Epithelial cell of prostate (primary cell): ENCODE measurements around the gene SGCA.

ENCODE experiments used
- DNase-seq: peaks from one replicate; pipeline ENCODE4 v3.0.0-alpha.2; 2011; ENCODE audit warnings: low read depth, low spot score
- H3K27ac ChIP-seq: fragments of 450-650 bp; 2 replicates; pipeline ENCODE4 v1.5.1; 2017; ENCODE audit warnings: mild to moderate bottlenecking

Gene SGCA

DNA sequence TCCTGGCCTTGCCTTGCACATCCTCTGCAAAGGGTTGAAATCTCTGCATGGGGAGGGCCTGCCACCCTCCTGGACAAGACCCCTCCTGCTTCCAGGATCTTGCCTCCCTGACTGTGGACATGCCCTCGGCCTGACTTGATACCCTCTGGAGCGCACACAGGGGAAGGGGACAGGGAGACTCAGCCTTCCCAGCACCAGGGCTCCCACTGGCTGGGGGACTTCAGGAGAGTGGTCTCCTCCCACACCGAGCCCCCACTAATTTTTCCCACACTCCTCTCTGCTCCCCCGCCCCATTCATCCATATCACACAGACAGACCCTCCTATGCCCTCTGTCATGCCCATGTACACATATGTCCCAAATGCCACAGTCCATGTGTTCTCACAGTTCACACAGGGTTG lies 14.3 kb downstream of the SGCA start:
- no peak overlapping the region for H3K27ac ChIP-seq
- no peak for DNase-seq

DNA sequence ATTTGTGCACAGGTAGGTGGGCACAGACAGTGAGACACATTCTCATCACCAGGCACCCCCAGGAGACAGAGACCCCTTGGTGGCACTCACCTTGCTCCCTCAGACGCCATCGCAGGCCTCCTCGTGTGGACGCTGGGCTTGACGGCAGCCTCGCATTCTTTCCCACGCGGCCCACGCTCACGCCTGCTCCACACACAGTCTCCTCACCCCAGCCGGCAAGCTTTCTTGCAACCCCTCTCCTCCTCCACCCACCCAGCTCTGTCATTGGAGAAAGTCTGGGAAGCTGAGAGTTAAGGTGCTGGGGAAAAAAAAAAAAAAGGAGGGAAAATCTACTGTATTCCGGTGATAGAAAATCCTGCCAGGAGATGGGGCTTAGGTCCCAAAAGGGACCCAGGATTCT lies 14.8 kb downstream of the SGCA start:
- DNase-seq, result no peak
- no peak overlapping the region for H3K27ac ChIP-seq

DNA sequence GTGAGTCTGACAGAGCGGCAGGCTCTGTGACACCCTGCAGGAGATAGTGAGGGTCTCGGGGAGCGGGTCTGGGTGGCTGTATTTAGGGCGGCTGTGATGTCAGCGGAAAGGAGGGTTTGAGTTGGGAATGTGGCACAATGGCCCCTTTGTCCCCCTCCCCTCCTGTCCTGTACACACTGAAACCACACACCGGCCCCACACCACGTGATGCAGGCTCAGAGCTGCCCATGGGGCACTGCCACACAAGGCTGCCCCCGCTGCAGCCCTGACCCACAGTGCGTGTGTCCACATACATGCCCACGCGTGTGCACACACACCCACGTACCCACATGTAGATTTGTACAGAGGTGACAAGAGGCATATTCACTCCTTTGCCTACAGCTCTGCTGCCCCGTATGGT lies 15.3 kb downstream of the SGCA start:
- H3K27ac ChIP-seq, result no peak overlapping the region

DNA sequence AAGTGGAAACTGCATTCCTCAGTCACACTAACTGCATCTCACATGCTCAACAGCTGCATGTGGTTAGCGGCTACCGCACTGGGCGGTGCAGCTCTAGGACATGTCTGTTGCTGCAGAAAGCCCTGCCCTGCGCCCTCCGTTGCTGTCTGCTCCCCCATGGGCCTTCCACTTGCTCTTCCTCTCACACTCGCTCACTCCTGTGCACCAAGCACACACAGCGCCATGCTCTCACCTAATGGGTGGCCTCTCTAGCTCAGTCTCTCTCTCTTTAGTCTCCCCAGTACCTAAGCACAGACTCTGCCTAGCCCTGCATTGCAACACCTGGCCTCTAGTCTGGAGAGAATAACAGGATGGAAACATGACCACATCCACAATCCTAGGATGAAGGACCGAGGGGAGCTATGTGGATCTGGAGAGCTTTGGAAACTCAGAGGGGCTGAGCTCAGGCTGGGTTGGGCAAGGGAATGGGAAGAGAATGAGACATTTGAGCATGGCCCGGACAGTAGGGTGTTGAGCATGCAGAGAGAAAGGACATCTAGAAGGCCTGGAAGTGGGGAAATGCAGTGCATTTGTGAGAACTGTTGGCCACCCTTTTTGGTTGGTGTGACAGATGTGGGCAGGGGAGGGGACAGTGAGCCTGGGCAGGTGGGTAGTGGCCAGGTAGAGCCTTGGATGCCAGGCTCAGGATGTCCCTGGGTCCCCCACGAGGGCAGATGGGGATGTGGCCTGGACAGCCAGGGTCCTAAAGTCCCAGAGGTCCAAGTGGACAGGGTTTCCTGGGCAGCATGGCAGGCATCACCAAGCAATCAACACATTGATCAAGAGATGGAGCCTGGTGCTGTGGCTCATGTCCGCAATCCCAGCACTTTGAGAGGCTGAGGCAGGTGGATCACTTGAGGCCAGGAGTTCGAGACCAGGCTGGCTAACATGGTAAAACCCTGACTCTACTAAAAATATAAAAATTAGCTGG lies 16.1 kb downstream of the SGCA start:
- H3K27ac ChIP-seq, result no peak overlapping the region

More for the DNA sequence above, 15.3 kb downstream of the SGCA start:
- no peak for DNase-seq

DNA sequence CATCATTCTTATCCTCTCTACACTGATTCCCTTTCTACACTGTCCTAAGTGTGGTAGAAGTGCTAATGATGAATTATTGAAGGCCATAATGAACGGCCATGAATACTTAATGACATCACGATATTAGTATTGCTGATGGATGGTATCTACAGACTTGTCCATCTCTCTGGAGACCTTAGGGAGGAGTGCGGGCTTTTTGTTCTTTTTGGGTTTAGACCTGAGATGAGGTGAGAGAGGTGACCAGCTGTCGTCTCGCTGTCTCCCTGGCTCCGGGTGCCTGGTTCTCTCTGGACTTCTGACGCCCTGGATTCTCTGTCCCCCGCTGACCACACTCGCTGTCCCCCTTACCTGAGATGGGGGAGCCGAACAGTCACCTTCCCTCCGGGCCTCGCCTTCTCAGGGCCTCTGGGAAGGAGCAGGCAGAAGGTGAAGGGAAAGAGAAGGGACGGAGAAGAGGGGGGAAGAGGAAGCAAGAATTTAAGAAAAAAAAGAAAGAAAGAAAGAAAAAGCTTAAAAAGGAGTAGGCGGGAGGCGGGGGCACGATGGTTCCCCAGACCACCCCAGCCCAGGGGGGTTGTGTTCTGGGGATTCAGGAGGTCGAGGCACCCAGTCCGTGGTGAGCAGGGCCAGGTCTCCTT lies 17.1 kb downstream of the SGCA start:
- no peak for DNase-seq
- H3K27ac ChIP-seq, result no peak overlapping the region

More for the DNA sequence above, 16.1 kb downstream of the SGCA start:
- DNase-seq, result no peak

DNA sequence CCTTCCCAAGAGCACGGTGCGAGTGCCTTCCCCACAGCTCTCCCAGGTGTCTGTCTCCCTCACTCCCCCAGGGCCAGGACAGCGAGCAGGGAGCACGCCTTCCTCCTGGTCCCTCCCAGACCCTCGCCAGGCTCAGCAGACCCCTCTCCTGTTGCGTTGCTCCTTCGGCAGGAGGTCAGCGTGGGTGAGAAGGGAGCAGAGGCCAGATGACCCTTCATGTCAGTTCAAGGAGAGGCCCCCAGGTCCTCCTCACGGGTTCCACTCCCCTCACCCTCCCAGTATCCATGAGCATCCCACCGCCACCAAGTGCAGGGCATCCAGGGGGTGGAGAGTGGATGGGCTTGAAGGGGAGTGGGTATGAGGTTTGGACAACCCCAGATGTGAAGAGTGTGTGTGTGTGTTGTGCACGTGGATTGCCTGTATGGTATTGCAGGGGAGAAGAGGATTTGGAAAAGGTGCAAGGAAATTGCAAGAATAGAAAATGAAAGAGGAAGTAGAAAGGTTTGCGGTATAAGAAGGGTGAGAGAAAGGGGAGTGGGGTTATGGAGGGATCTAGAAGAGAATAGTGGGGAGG lies 17.7 kb downstream of the SGCA start:
- H3K27ac ChIP-seq, result no peak overlapping the region

DNA sequence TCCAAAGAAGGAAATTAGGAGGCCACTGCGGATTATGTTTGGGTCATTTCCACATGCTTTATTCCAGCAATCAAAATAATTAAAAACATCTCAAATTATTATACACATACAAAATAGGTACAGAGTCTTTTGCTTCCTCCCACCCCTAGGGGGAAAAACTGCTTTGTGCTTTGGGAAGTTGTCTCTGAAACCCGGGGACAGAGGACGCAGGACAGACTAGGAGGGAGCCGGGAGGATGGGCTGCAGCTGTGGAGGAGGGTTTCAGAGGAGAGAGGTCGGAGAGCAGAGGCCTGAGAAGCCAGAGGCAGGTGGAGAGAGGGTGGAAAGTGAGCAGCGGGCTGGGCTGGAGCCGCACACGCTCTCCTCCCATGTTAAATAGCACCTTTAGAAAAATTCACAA lies 18.3 kb downstream of the SGCA start:
- DNase-seq, result no peak
- H3K27ac ChIP-seq, result no peak overlapping the region

More for the DNA sequence above, 17.7 kb downstream of the SGCA start:
- no peak for DNase-seq

DNA sequence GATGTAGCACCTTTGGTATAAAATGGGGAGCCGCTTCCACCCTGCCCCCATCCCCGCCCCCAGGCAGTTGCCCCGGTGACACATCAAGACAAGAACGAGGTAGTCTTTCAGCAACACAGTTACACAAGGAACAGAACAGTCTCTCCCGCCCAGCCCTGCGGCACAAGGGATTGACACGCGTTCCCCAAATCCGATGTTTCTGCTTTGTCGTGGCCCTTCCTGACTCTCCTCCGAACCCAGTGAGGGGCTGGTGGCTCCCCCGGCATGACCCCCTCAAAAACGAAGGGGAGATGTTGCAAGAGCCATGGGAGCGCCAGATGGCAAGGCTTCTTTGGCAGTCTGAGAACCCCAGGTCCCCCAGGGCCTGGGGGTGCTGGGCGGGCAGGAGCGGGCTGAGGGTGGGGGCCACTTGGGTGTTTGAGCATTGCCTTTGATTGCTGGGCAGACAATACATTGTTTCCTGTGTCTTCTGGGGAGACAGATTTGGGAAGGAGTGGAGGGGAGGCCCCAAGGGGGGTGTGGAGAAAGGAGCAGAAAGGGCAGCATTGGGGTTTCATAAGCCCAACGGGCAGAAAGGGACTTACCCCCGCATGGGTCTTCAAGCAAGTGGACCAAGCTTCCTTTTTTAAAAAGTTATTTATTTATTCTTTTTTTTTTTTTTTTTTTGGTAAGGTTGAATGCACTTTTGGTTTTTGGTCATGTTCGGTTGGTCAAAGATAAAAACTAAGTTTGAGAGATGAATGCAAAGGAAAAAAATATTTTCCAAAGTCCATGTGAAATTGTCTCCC lies 19.0 kb downstream of the SGCA start:
- DNase-seq, result no peak
- H3K27ac ChIP-seq, result no peak overlapping the region

DNA sequence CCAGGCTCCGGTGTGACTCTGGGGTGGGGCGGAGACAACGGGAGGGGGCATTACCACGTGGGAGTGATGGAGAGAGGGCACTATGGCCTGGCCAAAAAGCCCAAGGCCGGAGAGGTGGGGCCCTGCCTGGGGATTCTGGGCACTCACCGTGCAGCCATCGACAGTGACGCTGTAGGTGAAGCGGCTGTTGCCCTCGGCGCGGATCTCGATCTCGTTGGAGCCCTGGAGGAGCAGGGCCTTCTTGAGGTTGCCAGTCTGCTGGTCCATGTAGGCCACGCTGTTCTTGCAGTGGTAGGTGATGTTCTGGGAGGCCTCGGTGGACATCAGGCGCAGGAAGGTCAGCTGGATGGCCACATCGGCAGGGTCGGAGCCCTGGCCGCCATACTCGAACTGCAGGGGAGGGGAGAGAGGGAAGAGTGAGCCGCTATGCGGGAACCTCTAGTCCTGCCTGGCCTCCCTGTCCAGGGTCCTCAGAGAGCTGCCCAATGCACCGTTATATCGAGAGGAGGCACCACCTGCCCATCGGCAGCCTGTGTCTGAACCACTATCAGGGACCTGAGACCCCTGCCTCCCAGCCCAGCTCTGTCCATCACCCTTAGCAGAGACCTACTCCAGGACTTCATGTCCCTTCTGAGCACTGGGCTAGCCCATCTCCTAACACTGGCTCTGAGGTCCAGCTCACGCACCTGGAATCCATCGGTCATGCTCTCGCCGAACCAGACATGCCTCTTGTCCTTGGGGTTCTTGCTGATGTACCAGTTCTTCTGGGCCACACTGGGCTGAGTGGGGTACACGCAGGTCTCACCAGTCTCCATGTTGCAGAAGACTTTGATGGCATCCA lies 20.0 kb downstream of the SGCA start:
- H3K27ac ChIP-seq, result no peak overlapping the region
- DNase-seq, result no peak

DNA sequence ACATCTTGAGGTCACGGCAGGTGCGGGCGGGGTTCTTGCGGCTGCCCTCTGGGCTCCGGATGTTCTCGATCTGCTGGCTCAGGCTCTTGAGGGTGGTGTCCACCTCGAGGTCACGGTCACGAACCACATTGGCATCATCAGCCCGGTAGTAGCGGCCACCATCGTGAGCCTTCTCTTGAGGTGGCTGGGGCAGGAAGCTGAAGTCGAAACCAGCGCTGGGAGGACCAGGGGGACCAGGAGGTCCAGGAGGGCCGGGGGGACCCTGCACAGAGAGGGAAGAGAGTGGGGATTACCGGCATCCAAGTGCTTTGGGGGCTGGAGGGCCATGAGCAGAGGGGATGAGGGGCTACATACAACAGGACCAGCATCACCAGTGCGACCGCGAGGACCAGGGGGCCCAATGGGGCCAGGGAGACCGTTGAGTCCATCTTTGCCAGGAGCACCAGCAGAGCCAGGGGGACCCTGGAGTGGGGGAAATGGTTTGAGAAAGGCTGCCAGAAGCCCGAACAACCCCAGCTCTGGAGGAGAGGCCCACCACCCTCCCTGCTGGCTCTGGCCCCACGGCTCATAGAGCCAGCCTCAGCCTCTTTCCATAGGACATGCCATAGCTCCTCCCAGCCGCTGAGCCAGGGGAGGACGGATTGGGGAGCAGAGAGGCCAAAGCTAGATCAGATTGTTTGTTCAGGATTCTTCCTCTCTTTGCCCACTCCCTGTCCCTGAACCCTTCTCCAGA lies 21.0 kb downstream of the SGCA start:
- no peak overlapping the region for H3K27ac ChIP-seq
- no peak for DNase-seq

DNA sequence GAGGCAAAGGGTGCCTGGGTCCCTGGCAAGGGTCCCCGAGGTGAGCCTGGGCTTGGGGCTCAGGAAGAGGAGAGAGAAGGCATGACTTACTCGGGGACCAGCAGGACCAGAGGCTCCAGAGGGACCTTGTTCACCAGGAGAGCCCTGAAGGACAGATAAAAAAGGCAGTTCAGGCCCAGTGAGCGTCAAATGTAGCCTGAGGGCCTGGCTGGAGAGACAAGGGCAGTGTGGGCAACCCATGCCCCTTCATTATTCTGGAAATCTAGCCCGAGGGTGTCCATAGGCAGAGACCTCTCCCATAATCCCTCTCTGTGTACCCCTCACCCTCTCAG lies 21.6 kb downstream of the SGCA start:
- DNase-seq, result no peak
- H3K27ac ChIP-seq, result no peak overlapping the region

DNA sequence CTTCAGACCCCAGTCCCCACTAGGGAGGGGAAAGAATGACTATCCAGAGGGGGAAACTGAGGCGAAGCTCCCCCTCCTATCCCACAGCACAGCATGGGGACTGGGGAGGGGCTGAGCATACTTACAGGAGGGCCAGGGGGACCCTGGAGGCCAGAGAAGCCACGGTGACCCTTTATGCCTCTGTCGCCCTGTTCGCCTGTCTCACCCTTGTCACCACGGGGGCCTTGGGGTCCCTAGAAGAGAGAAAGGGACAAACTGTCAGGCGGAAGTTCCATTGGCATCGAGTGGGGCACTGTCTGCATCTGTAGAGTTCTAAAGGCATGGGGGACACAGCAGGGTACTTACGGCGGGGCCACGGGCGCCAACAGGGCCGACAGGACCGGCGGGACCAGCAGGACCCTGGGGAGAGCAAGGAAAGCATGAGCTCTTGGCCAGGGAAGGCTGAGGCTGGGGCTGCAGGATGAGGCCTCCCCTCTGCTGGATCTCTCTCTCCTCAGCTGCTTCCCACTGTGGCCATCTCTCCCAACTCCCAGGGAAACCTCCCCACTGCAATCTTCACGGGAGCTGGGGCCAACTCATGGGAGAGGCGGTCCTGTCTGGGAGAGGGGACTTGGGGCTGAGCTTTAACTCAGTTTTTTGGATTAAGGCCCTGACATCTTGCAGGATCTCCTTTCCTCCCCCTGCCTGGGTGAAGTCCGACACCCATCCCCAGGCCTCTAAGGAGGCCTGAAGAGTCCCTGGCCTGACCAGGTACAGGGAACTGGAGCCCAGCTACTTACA lies 22.1 kb downstream of the SGCA start:
- no peak for DNase-seq
- H3K27ac ChIP-seq, result no peak overlapping the region

DNA sequence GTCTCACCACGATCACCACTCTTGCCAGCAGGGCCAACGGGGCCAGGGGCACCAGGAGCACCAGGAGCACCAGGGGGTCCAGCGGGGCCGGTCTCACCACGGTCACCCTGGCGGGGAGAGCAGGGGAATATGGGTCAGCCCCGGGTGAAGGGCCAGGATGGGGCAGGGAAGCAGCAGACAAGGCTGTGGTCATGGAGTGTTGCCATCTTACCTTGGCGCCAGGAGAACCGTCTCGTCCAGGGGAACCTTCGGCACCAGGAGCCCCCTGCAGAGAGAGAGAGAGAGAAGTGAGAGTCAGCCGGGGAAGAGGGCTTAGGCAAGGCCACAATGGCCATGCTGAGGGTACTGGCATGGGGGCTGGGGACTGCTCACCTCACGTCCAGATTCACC lies 22.7 kb downstream of the SGCA start:
- H3K27ac ChIP-seq, result no peak overlapping the region
- DNase-seq, result no peak

DNA sequence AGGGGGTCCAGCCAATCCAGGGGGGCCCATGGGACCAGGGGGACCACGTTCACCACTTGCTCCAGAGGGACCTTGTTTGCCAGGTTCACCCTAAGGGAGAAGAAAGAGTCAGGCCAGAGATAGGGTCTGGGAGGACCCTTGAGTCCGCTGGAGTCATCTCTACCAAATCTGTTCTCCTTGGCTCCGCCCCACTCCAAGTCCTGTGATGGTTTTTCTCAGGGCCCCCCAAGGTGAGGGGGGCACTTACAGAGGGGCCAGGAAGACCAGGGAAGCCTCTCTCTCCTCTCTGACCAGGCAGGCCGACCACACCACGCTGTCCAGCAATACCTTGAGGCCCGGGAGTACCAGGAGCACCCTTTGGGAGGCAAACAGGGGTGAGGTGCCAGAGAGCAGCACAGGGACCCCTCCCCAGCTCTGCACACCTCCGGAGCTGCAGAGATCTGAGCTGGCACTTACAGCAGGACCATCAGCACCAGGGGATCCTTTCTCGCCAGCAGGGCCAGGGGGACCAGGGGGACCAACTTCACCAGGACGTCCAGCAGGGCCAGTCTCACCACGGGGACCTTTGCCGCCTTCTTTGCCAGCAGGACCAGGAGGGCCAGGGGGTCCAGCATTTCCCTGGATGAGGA lies 23.2 kb downstream of the SGCA start:
- DNase-seq, result no peak
- H3K27ac ChIP-seq, result no peak overlapping the region

DNA sequence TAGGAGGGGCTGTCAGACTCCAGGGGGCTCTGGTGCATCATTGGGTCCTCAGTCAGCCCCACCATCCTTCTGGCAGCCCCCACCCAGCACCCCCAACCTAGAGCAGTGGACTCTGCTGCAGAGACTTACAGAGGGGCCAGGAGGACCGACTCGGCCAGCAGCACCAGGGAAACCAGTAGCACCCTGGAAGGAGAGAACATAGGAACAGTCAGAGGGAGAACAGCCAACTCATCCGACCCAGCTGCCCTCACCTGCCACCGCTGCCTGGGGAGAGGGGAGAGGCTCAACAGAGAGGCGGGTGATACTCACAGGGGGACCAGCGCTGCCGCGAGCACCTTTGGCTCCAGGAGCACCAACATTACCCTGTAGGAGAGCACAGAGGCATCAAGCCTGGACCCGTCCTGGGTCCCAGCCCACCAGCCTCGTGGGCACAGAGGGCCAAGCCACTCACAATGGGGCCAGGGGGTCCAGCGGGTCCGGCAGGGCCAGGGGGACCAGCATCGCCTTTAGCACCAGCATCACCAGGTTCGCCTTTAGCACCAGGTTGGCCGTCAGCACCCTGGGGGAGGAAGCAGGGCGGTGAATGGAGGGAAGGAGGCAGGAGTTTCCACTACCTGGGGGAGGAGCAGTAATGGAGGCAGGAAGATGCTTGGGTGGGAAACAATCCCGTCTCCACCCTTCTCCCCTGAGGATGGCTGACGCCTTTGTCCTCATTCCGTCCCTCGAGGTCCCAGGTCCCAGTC lies 23.9 kb downstream of the SGCA start:
- H3K27ac ChIP-seq, result no peak overlapping the region
- no peak for DNase-seq

DNA sequence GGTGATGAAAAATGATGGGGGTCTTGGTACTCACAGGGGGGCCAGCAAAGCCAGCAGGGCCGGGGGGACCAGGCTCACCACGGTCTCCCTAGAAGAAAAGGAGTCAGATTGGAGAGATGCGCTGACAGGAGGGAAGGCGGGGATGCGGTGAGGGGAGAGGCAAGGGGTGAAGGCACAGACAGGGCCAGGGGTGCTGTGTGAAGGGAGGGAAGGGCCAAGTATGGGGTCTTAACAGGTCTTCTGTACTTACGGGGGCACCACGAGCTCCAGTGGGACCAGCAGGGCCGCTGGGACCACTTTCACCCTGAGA lies 24.4 kb downstream of the SGCA start:
- no peak overlapping the region for H3K27ac ChIP-seq
- DNase-seq, result no peak

DNA sequence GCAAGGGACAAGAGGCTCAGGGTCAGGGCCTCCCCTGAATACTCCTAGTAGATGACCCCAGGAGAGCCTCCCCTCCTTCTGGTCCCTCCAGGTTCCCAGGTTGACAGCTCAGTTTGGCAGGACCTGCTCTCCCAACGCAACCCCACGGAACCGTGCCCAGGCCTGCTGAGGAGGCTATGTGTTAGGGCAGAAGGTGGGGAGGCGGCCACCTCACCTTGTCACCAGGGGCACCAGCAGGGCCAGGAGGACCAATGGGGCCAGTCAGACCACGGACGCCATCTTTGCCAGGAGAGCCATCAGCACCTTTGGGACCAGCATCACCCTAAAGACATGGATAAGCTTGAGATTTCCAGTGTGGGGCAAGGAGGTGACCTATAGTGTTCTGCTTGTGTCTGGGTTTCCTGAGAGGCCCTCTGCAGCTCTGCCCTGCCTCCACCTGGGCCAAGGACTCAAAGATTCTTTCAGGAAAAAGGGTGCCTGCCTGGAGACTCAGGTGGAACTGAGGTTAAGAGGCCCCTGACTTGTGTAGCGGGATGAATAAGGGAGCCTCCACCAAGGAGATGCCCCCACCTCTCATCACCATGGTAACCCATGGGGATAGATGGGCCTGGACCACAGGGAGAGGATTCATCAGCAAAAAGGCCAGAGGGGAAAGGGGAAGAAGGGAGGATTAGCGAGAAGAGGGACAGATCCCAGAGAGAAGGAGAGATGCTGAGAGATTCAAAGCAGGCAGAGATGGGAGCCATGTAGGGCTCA lies 25.0 kb downstream of the SGCA start:
- no peak for DNase-seq
- H3K27ac ChIP-seq, result no peak overlapping the region
